Measurements from ENCODE around the gene NRG3.

NRG3 gene

DNA sequence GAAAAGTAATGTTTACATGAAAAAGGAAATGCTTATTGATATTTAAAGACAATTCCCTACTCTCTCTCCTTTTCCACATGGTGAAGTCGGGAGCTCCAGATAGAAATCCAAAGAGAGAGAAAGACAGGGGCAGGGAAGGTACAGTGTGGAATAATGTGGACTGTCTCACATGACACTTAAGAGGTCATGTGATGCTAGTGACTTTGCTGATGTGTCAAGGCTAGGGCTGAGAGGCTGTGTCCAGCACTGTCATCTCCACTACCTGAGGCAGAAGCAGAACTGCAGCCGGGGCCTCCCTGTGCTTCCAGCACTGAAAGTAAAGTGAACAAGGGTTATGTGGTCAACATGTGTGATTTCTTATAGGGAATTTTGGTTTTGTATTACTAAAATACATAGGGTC, 26.0 kb downstream of the NRG3 start:
- TF ChIP-seq, protein P1, sequence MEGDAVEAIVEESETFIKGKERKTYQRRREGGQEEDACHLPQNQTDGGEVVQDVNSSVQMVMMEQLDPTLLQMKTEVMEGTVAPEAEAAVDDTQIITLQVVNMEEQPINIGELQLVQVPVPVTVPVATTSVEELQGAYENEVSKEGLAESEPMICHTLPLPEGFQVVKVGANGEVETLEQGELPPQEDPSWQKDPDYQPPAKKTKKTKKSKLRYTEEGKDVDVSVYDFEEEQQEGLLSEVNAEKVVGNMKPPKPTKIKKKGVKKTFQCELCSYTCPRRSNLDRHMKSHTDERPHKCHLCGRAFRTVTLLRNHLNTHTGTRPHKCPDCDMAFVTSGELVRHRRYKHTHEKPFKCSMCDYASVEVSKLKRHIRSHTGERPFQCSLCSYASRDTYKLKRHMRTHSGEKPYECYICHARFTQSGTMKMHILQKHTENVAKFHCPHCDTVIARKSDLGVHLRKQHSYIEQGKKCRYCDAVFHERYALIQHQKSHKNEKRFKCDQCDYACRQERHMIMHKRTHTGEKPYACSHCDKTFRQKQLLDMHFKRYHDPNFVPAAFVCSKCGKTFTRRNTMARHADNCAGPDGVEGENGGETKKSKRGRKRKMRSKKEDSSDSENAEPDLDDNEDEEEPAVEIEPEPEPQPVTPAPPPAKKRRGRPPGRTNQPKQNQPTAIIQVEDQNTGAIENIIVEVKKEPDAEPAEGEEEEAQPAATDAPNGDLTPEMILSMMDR (IDR thresholded peaks at IDR 0.05; ENCODE audit: low read length, missing control alignments) = no peak
- no peak for DNase-seq (ENCODE audit: low read depth)
- H3K4me3 ChIP-seq (replicated peaks; ENCODE audit: low read depth, low read length) = no peak overlapping the region

DNA sequence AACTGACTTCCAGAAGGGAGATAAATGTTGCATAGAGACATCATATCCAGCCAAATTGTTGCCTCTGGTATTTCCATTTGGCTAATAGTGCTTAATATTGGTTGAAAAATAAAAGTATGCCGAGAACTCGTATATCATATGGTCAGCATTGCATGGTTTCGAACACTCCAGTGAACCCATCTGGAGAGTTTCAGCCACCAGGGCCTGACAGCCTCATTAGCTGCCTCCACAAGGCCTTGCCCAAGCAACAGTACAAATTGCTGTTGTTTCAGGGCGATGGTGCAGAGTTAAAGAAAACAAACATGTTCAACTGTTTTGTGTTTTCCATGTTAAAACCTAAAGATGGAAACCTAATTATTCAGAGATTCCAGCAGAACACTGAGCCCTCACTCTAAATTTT, 28.5 kb downstream of the NRG3 start:
- no peak for DNase-seq (ENCODE audit: low read depth)
- TF ChIP-seq, protein P1 (IDR thresholded peaks at IDR 0.05; ENCODE audit: low read length, missing control alignments) = no peak
- H3K4me3 ChIP-seq (replicated peaks; ENCODE audit: low read depth, low read length) = no peak overlapping the region

DNA sequence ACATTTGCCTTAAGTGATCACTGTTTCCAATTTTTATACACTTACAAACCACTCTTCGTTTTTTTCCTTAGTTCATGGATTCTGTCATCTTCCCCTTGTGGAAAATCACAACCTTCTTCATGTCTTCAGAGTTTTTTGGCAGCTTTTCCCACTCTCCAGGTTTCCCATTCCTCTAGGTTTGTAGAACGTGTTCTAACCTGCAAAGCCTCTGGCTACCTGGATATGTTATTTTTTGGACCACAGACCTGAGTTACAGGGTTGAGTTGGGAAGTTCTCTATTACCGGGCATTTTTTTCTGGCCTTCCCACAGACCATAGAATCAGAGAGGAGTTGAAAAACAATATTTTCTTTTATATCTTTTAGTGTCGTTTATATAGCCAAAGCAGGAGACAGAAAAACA, 30.2 kb downstream of the NRG3 start:
- TF ChIP-seq, protein P1 (IDR thresholded peaks at IDR 0.05; ENCODE audit: low read length, missing control alignments) = no peak
- H3K4me3 ChIP-seq (replicated peaks; ENCODE audit: low read depth, low read length) = no peak overlapping the region
- DNase-seq (ENCODE audit: low read depth) = no peak

DNA sequence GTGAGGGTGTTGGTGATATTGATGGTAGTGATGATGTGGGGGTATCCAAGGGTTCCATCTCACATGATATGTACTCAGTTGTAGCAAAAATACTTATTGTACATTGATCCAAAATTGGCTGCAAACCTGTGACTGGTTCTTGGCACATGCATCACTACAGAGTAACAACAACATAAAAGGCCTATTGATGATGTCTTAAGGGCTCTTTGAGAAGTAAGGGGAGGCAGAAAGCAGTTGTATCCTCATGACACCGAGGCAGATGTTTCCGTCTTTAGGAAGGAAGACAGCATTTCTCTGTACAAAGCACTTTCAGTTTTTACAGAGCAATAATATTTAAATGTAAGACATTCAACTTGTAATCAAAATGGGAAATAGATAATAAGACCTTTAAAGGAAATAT, 34.5 kb downstream of the NRG3 start:
- H3K4me3 ChIP-seq (replicated peaks; ENCODE audit: low read depth, low read length) = no peak overlapping the region
- no peak for DNase-seq (ENCODE audit: low read depth)
- TF ChIP-seq, protein P1 (IDR thresholded peaks at IDR 0.05; ENCODE audit: low read length, missing control alignments) = no peak

DNA sequence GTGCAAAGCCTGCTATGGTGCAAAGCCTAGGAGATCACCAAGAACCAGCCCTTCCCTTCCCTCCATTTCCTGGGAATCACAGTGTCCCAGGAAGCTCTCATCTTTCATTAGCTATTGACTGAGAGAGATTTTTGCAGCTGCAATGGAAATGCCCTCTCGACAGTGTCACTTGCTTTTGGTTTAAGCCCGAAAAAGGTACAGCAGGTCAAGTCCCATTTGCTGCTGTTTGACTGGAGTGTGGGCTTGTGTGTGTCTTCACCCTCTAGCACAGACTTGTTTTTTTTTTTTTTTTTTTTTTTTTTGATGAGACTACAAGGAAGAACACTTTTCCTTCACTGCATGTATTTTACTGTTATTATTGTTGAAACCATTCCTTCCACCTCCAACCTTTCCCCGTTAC, 36.3 kb downstream of the NRG3 start:
- H3K4me3 ChIP-seq (replicated peaks; ENCODE audit: low read depth, low read length) = no peak overlapping the region
- TF ChIP-seq, protein P1 (IDR thresholded peaks at IDR 0.05; ENCODE audit: low read length, missing control alignments) = no peak
- DNase-seq (ENCODE audit: low read depth) = no peak

DNA sequence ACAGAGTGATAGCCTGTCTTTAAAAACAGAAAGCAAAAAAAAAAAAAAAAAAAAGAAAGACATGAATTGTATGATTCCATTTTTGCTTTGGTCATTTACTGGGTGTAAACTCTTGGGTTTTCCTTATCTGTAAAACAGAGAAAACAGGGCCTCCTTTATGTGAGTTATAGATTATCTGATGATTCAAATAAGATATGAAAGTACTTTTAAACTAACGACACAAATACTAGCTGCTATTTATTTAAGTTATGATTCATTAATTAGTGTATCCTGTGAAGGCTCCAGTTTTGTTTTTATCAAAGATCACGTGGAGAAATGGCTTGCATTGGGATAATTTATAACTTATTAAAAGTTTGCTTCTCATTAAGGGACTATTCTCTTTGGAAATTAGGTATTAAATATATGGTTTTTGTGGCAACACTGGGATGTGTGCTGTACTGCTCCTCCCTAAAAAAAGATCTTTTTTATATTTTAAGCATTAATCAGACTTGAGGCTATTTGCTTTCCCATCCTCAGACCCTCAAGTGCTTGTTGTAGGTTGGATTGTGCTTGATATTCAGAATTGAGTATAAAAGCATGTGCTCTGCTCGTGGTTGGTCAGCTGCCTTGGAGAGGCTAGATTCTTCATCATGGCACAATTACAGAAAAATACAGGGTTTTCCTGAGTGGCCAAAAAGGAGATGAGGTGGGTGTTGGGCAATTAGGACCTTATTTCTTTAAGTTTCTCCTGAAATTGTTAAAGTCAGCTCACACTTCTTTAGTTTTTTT, 39.9 kb downstream of the NRG3 start:
- no peak for DNase-seq (ENCODE audit: low read depth)
- H3K4me3 ChIP-seq (replicated peaks; ENCODE audit: low read depth, low read length) = no peak overlapping the region
- TF ChIP-seq, protein P1 (IDR thresholded peaks at IDR 0.05; ENCODE audit: low read length, missing control alignments) = no peak

DNA sequence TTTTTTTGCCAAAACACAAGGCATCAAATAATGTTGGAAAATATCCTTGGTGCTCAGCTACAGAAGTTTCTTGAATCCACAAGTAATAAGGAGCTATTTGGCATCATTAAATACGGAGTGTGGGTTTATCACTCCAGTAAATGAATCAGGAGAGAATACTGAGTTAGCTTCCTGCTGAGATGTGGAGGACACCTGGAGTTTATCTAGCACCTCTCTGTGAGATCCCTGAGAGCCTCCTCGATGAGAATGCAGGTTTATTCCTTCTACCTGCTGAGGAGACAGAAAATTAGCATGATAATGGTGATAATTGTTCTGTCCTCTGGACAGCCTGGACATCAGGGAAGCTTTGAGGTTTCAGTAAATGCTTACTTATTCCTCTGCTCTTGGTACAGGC, 40.5 kb downstream of the NRG3 start:
- no peak overlapping the region for H3K4me3 ChIP-seq (replicated peaks; ENCODE audit: low read depth, low read length)
- no peak for DNase-seq (ENCODE audit: low read depth)
- TF ChIP-seq, protein P1 (IDR thresholded peaks at IDR 0.05; ENCODE audit: low read length, missing control alignments) = no peak

All from fibroblast of pulmonary artery (primary cell).